Effector CD4-positive, alpha-beta T cell (primary cell): ENCODE results near the gene MYO1D.
A peak's percentile ranks its signal among the peaks of the same experiment; 100 is the strongest.
"Not testable (repeated sequence)": the region's sequence is repeated elsewhere in the genome, so short reads cannot be mapped to it uniquely, and the experiment has no call there.

Source experiments
- DNase-seq: peaks from one replicate; pipeline ENCODE4 v3.0.0-alpha.2; 2020
- total RNA-seq: gene quantifications from one replicate; lab custom pipeline; 2026; lab: John Stamatoyannopoulos, UW

MYO1D gene
- 18.6 reads per million, percentile 45 among the genes with 10 or more reads in this experiment for total RNA-seq

DNA sequence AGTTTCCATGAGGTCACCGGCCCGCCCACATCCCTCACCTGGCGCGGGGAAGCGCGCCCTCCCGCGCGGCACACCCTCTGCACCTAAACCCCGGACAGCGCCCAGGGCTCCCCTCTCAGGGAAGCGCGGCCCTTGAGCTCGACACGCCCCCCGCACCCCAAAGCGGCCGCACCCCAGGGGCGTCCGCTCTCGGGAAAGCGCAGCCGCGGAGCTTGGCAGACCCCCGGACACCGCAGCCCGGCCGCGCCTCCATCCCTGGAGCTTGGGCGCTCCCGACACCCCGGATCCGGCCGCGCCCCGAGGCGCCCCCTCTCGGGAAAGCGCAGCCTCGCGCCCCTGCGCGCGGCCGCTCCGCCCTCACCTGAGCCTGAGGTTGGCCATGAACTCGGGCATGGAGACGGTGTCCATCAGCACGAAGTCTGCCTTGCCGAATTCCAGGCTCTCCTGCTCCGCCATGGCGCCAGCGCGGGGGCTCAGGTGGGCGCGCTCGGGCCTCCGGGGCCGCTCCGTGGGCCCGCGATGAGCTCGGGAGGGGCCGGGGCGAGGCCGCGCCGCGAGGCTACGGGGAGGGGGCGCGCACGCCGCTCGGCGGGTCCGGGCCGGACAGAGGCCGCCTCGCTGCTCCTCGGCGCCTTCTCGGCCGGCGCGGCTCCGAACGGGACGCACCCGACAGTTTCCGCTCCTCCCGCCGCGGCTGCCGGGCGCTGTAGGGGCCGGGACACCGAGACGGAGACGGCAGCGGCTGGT is at the start of gene MYO1D:
Gene MYO1D, minus strand, starts transcription at position 708 of the 747 bp plus-strand sequence. Its CDS starts 252 bp downstream, at position 456.
- peak; percentile 56 for DNase-seq

DNA sequence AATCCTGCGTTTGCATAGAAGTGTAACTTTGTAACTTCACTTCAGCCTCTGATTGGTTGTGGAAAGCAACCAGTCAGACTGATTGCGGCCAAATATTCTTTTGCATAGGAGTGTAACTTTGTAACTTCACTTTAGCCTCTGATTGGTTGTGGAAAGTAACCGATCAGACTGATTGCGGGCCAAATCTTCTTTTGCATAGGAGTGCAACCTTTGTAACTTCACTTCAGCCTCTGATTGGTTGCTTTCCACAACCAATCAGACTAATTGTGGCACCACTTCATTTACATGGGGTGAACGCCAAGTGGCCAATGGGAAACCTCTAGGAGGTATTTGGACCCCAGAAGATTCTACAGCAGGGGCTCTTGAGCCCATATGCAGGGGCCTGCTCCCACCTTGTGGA is 49.3 kb upstream of the MYO1D start:
- no peak for DNase-seq

DNA sequence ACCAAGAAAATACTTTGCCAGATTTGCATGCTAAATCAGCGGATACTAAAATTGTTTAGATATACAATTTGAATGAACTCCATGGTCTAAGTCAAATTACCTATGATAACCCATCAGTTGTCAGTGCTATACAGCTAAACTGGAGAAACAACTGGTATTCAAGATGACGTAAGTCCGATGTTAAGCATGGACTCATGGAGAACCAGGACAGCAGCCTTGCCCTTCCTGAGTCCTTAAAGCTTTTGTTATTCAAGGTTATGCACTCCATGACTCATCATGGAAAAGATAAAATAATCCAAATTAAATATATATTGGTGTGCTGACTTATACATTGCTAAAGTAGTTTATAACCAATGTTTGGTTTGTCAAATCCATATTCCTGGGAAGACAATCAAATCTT is 47.0 kb upstream of the MYO1D start:
- not testable (repeated sequence) for DNase-seq

DNA sequence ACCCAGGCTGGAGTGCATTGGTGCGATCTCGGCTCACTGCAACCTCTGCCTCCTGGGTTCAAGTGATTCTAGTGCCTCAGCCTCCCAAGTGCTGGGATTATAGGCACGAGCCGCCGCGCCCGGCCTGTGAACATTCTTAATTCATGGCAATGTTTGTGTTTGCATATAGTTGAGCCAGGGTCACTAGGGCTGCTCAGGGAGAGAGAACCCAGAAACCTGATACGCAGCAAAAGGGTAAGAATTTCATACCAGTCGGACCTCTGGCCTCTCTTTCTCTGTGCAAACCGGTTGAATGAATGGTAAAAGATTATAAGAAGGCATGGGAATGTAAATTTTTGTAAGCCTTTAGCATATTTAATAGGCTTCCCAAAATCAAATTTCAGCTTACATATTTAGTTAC is 44.1 kb upstream of the MYO1D start:
- no peak for DNase-seq

DNA sequence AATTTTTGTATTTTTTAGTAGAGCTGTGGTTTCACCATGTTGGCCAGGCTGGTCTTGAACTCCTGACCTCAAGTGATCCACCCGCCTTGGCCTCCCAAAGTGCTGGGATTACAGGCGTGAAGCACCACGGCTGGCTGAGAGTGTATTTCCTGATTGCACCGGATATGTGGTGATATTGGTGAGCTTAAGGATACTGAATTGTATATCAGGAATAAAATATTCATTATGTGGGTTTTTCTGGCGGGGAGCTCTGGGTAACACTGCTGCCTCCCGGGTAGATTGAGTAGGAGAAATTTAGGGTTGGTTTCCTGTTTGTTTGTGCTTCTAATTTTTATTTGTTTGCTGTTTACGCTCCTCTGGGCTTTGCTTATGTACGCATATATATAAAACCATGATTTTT is 43.4 kb upstream of the MYO1D start:
- DNase-seq, result no peak

DNA sequence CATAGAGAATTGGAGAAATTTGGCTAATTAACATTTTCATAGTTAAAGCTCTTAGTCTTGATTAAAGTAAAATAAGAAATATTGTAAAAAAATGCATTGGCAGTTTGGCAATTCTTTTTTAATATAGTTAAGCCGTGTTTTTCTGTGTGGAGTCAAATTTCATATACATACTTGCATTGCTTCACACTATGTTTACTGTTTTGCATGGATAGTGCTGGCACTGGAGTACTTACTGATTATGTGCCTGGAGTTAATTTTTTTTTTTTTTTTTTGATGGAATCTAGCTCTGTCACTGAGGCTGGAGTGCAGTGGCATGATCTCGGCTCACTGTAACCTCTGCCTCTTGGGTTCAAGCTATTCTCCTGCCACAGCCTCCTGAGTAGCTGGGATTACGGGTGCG is 43.0 kb upstream of the MYO1D start:
- not testable (repeated sequence) for DNase-seq

DNA sequence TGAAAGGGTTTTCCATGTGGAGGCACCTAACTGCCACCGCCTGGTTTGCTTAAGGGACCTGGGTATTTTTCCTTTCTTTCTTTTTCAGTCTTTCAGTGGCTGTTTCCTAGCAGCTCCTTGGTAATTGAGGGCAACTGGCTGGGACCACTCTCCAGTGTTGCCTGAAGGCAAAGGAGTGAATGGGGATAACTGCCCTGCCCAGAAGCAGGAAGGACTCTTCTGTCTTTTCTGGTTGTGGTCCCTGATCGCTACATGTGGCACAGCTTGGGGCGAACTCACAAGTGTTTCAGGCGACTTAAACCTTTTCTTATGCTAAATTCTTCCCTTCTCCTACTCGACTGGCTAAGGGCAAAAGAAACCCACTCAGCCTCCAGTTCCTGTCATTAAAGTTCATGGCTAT is 40.9 kb upstream of the MYO1D start:
- no peak for DNase-seq

DNA sequence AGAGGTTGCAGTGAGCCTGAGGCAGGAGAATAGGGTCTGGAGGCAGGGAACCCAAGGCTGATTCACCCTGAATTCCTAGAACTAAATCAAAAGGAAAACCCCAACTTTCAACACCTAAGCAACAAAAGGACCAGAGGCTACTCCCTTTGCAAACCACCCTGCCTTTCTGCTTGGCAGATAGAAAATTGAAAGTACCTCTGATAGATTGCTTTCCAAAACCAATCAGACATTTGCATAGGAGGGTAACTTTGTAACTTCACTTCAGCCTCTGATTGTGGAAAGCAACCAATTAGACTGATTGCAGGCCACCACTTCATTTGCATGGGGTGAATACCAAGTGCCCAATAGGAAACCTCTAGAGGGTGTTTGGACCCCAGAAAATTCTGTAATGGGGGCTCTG is 40.2 kb upstream of the MYO1D start:
- no peak for DNase-seq

DNA sequence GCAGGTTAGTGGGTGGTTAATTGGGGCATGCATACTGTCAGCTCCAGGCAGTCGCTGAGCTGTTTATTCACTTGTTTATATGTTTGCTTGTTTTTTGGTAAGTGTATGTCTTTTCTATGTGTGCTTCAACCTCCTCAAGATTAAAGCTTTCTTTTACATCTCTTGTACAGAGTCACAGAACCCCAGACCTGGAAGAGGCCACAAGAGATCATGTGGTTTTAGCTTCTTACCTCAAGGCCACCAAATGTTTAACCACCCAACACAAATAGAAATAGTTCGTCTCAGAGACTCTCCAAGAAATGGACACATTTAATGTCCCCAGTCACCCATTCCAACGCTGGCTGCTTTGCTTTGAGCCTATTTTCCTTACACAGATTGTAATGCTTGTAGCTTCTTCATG is 39.2 kb upstream of the MYO1D start:
- DNase-seq, result no peak

DNA sequence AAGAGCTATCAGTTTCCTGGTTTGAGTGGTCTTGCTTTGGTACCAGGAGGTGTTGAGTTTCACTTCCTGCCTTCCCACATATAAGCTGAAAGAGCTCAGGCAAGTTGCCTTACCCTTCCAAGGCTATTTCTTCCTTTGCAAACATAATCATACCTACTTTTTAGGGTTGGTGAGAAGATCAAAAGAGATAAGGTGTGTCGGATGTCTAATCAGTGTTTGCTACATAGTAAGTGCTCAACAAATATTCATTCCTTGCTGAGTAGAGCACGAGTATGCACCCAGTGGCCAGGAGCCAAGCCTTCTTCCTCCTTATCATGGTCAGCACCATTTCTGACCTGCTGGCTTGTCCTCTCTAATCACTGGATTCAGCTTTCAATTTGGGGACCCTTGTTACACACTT is 38.3 kb upstream of the MYO1D start:
- DNase-seq, result no peak

DNA sequence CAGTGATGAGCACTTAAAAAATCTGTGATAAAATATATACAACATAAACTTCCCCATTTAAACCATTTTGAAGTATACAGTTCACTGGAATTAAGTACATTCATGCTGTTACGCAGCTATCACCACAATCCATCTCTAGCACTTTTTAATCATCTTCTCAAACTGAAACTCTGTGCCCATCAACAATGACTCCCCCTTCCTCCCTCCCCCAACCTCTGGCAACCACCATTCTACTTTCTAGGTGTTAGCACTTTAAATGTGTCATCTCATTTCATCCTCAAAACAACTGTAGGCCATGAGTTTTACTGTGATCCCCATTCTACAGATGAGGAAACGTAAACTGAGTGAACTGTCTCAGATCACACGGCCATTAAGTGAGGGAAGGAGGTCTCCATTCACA is 37.3 kb upstream of the MYO1D start:
- no peak for DNase-seq

DNA sequence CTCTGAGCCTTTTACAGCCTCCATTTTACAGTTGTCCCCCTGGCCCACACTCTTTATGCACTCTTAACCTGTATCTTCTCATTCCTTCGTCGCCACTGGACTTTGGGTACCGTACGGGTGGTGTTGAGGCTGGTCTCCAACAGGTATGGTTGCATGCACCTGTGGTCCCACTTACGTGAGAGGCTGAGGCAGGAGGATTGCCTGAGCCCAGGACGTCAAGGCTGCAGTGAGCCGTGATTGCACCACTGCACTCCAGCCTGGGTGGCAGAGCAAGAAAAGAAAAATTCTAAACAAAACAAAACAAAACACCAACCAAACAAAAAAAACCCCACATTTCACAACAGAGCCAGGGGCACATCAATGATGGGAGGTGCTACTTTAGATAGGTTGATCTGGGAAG is 36.7 kb upstream of the MYO1D start:
- no peak for DNase-seq

DNA sequence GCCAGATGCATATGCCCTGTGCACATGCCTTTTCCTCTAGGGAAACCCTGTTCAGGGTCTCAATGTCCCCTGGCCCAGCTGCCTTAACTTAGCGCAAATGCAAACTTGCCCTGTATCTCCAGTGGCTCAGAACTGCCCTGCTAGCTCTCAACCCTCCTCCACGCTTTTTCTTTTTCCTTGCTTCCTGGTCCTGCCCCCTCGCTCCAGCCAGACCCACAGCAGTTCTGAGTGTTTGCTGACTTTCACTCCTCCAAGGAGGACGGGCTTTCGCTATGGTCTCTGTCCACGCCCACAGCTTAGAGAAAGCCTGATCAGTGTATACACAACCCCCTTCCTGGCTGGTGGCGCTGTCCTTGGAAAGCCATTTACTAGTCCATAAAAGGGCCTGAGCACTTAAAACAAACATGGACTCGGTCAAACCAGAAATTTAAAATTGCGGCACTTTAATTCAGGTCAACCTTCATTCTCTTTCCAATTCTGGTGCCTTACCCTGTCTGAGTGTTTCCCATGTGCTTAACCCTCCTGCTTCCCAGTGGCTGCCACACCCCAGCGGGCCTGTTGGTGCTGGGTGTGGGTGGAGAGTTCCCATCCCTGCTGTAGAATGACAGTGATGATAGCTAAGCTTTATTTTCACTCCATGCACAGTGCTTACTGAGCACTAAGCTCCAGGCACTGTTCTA is 35.4 kb upstream of the MYO1D start:
- no peak for DNase-seq

DNA sequence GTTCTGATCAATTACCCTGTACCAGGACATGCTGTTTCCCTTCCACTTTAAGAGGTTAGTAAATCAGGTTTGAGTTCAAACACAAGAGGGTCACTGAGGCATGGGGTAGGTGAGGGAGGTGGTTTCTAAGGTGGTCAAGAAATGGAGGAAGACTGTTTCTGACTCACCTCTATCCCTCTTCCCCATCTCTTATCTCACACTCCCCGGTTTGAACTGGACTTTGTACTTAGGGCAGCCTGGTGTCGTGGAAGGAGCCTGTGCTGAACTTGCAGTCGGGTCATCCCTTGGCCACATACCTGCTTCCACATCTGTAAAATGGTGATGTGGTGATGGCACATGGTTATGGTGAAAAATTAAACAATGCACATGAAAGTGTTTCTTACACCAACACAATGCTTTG is 33.8 kb upstream of the MYO1D start:
- DNase-seq, result no peak

DNA sequence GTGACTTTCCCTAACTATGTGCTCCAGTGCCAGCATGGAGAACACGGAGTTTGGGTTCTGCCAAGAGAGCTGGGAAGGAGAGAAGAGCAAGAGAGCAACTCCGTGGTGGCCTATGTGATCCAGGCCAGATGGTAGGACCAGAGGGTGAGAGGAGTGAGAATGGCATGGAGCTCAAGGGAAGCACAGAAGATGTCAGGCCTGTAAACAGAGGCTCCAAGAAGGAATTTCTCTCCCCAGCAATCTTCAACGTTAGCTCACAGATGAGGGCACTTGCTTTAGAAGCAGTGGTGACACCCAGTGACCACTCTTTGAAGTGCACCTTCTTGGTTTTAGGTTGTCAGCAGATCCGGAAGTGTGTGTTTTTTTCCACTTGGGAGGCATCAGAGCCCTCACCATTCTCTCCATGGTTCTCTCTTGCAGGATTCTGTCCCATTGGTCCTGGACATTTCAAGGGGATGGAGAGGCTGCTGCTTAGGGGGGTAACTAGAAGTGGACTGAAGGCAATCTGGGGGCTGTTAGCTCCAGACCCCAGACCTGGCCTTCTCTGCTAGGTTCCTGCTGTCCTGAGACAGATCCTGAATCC is 33.0 kb upstream of the MYO1D start:
- DNase-seq, result peak; percentile 18

DNA sequence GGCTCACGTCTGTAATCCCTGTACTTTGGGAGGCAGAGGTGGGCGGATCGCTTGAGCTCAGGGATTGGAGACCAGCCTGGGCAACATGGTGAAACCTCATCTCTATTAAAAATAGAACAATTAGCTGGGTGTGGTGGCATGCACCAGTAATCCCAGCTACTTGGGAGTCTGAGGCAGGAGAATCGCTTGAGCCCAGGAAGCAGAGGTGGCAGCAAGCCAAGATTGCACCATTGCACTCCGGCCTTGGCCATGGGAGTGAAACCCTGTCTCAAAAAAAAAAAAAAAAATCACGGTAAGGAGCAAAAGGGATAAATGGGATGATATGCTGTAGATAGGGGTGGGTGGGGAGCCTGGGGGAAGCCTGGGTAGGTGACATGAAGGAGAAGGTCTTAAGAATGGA is 30.7 kb upstream of the MYO1D start:
- DNase-seq, result no peak

DNA sequence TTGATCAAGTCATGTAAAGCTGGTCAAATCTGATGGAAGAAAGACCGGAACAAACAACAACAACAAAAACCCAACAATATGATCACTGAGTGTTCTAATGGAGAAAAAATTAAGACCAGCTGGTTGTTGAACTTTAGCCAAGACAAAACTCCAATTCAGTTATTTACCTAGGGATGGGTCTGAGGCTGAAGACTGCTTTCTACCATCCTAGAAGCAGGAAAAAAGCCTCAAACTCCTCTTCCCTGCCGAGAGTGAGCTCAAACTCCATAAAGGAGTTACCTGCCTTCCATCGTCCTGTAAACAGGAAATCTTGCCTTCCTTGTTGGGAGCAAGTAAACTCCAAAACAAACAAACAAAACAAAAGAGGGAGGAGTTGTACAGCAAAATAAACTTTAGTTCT is 28.0 kb upstream of the MYO1D start:
- no peak for DNase-seq

DNA sequence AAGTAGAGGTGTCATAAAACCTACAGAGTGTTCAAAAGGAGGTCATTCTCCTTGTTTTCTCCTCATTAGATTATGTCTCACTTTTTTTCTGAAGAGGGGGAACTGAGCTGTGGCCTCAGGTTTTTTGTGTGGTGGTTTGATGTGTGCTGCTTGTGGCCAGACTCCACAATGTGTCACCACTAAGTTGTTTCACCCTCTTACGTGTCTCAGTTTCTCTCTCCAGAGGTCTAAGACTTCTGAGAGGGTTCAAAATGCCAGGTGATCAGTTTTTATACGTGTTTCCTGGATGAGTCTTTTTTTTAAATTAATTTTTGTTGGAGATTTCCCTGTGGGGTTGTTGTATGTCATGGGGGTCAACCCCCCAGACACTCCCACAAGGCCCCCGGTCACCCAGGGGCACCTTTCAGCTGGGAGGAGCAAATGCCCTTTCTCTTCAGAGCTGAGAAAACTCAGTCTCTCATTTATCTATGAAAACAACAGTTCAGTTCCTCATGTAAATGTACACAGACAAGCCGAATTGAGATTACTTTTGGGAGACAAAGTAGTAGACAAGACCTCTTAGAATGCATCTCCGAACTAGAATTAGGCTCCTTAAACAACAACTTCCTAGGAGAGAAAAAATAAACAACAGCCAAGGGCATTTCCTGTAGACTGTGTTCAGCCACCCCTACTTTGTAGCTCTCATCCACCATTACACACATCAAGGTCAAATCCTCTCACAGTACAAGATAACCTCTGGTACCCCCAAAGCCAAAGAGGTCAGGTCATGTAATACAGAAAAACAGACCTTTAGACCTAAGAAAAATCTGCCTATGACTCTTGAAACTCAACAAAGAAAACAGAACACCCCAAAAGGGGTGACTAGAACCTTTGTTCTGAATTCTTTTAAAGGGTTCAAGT is 27.1 kb upstream of the MYO1D start:
- no peak for DNase-seq

DNA sequence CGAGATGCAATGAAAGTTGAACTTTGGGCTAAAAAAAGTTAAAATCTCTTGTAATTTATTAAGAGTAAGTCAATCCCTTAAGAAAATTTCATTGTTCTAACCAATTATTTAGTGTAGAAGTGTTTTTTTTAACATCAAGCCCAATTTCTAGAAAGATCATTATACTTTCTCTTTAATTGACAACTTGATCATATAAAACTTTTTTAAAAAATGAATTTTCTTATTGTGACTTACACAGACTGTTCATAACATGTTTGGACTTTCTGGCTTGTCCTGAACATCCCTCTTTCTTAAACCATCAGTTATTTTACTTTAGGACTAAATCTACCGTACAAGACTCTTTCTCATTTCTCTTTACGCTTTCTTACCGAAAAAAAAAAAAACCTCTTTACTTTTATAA is 24.8 kb upstream of the MYO1D start:
- no peak for DNase-seq

DNA sequence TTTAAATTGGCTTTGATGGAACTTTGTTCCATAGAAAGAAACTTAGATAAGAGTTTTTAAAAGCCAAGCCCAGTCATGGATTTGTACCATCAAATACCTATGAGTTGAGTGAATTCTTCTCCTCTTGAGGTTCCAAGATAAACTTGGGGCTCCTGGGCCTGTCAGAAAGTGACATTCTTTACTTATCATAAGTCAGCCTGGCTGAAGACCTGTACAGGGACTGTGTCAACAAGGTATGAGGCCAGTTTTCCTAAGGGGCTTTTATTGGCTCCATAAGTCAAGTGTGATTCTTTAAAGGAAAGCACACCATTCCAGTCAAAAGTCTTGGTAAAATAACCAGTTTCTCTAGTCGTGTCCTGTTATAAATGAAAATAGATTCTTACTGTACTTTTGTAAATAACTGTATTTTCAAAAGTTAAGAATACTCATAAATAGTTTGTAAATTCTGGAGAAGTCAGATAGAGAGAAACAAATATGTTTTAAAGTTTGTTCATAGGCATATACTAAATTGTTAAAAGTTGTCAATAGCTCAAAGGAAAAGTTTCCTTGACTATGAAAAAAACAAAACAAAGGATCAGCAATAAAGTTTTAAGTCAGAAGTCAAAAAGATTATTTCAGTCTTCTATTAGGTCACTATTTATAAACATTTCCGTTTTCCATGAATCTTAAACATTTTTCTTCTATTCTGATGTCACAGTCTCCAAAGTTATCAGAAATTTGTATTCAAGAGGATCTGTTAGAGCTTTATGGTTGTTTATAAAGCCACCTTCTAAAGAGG is 22.5 kb upstream of the MYO1D start:
- no peak for DNase-seq

DNA sequence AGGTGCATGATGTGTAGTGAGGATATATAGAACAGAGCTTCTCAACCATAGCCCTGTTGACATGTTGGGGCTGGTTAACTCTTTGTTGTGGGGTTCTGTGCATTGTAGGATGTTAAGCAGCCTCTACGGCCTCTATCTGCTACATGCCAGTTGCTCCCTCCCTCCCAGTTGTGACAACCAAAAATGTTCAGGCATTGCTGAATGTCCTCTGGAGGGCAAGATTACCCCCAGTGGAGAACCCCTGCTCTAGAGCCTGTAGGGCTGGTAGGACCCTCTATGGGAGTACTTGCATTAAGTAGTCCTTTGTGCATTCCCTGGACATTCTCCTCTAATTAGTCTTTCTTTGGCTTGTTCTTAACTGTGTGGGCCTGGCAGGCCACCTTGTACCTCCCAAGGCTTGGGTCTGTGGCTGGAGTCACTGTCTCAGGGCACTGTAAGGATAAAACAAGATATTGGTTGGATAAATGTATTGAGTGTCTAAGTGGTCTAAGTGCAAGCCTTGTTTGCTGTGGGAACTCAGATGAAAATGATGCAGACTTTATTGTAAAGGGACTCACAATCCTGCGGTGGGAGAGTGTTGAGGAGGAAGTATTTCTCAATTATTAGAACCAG is 19.8 kb upstream of the MYO1D start:
- no peak for DNase-seq

DNA sequence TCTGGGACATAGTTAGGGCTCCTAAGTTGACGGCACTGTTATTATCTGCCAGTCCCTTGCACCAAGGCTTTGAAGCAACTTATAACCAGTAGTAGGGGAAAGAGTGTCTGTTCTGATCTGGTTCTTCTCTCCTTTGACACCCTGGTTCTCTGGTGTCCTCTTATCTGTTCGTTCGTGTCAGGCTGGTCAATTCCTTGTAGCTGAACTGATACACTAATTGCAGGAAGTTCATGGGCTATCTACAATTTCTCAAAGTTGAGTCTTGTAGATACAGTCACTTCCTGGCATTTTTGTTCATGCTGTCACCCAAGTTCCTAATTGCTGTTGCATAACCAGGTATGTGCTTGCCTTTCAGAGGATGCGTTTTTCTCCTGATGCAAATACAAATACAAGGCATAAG is 17.3 kb upstream of the MYO1D start:
- no peak for DNase-seq
